Measurements from ENCODE around the gene ANKMY1. TPM values are rescaled to one million over a fixed set of nuclear protein-coding genes. Genes with fewer than 3 reads are reported as not detected.
A peak's percentile ranks its signal among the peaks of the same experiment; 100 is the strongest.
"Not testable (repeated sequence)": the region's sequence is repeated elsewhere in the genome, so short reads cannot be mapped to it uniquely, and the experiment has no call there.

ANKMY1 gene
- total RNA-seq, 1 experiment from 2014 or later, result 85.7 TPM

DNA sequence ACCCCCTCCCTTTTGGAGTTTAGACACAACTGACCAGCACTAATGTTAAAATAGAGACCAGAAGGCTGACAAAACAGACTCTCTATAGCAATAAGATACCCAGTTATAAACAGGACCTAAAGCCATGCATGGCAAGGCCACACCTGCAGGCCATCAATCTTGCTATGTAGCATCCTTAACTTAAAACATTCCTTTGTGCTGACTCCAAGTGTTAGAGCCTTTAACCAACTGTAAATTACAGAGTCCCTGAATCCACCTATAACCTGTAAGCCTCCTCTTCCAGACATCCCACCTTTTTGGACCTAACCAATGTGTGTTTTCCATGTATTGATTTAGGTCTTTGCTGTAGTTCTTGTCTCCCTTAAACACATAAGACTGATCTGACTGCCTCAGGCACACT lies 17.9 kb downstream of the ANKMY1 start:
- ChIA-PET CTCF (no interaction called here), POLR2A (ENCODE audit: unreplicated experiment) (no interaction called here)
- intact Hi-C loops (cut with micrococcal nuclease; ENCODE audit: unreplicated experiment), result no loop called here
- peaks cover 30% of the 10 kb centered on the region for H3K36me3 ChIP-seq (ENCODE audit: low read depth)
- H3K4me2 ChIP-seq, result no peak overlapping the region
- no peak overlapping the region for H3K4me3 ChIP-seq
- no peak overlapping the region for H3K27ac ChIP-seq
- no peaks in the 10 kb centered on the region for H3K4me1 ChIP-seq (replicated peaks; ENCODE audit: insufficient read depth)
- peaks cover 4% of the 10 kb centered on the region; the same call in 1 of the 2 replicates for H3F3A ChIP-seq (ENCODE audit: insufficient read depth, low read depth)
- H3K9me2 ChIP-seq (ENCODE audit: insufficient read depth), result no peaks in the 10 kb centered on the region
- peaks cover 53% of the 10 kb centered on the region for H4K20me1 ChIP-seq (ENCODE audit: insufficient read depth)
- H3K9me3 ChIP-seq (ENCODE audit: insufficient read depth, low read depth), result no peaks in the 10 kb centered on the region
- no peak for TF ChIP-seq EZH2 (IDR thresholded peaks at IDR 0.05; ENCODE audit: low read depth)
- TF ChIP-seq, protein P1, sequence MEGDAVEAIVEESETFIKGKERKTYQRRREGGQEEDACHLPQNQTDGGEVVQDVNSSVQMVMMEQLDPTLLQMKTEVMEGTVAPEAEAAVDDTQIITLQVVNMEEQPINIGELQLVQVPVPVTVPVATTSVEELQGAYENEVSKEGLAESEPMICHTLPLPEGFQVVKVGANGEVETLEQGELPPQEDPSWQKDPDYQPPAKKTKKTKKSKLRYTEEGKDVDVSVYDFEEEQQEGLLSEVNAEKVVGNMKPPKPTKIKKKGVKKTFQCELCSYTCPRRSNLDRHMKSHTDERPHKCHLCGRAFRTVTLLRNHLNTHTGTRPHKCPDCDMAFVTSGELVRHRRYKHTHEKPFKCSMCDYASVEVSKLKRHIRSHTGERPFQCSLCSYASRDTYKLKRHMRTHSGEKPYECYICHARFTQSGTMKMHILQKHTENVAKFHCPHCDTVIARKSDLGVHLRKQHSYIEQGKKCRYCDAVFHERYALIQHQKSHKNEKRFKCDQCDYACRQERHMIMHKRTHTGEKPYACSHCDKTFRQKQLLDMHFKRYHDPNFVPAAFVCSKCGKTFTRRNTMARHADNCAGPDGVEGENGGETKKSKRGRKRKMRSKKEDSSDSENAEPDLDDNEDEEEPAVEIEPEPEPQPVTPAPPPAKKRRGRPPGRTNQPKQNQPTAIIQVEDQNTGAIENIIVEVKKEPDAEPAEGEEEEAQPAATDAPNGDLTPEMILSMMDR (conservative IDR thresholded peaks at IDR 0.05), result no peak
- no peak overlapping the region for H2AFZ ChIP-seq
- H3K27me3 ChIP-seq (ENCODE audit: insufficient read depth, low read depth), result no peaks in the 10 kb centered on the region
- H3K79me2 ChIP-seq (ENCODE audit: low read depth), result peaks cover 17% of the 10 kb centered on the region
- DNase-seq, result peak in 1 of 2 experiments; percentile 46
- no TSS peak for BruUV-seq (replicated peaks)

DNA sequence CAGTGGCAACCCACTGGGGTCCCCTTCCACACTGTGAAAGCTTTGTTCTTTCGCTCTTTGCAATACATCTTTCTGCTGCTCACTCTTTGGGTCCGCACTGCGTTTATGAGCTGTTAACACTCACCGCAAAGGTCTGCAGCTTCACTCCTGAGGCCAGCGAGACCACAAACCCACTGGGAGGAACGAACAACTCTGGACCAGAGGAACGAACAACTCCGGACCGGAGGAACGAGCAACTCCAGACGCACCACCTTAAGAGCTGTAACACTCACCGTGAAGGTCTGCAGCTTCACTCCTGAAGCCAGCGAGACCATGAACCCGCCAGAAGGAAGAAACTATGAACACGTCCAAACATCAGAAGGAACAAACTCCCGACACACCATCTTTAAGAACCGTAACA lies 18.7 kb downstream of the ANKMY1 start:
- peaks cover 27% of the 10 kb centered on the region for H3K36me3 ChIP-seq (ENCODE audit: low read depth)
- H2AFZ ChIP-seq; DNase-seq; BruUV-seq (replicated peaks); H3K27me3 ChIP-seq (ENCODE audit: insufficient read depth, low read depth); H3K27ac ChIP-seq; CTCF ChIA-PET; intact Hi-C loops (cut with micrococcal nuclease; ENCODE audit: unreplicated experiment); H3K9me3 ChIP-seq (ENCODE audit: insufficient read depth, low read depth); H3F3A ChIP-seq (ENCODE audit: insufficient read depth, low read depth); H3K4me2 ChIP-seq; H3K9me2 ChIP-seq (ENCODE audit: insufficient read depth); H3K4me1 ChIP-seq (replicated peaks; ENCODE audit: insufficient read depth); POLR2A ChIA-PET (ENCODE audit: unreplicated experiment); H3K4me3 ChIP-seq: not testable (repeated sequence)
- H4K20me1 ChIP-seq (ENCODE audit: insufficient read depth), result peaks cover 51% of the 10 kb centered on the region
- peaks cover 21% of the 10 kb centered on the region for H3K79me2 ChIP-seq (ENCODE audit: low read depth)

DNA sequence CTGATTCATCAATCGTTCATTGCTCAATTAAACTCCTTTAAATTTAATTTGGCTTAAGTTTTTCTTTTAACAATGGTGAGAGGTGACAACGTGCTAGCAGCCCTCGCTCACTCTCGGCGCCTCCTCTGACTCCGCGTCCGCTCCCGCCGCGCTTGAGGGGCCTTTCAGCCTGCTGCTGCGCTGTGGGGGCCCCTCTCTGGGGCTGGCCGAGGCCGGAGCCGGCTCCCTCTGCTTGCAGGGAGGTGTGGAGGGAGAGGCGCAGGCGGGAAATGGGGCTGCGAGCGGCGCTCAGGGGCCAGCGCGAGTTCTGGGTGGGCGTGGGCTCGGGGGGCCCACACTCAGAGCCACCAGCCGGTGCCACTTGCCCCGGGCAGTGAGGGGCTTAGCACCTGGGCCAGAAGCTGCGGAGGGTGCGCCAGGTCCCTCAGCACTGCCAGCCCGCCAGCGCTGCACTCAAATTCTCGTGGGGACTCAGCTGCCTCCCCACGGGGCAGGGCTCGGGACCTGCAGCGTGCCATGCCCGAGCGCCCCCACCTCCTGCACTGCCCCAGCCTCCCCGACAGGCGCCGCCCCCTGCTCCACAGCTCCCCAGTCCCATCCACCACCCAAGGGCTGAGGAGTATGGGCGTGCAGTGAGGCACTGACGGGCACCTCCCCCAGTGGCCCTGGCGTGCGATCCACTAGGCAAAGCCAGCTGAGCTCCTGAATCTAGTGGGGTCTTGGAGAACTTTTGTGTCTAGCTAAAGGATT lies 19.6 kb downstream of the ANKMY1 start:
- no peaks in the 10 kb centered on the region for H3K4me1 ChIP-seq (replicated peaks; ENCODE audit: insufficient read depth)
- intact Hi-C loops (cut with micrococcal nuclease; ENCODE audit: unreplicated experiment), result no loop called here
- CTCF ChIA-PET, result no interaction called here
- H3F3A ChIP-seq (ENCODE audit: insufficient read depth, low read depth), result peaks cover 4% of the 10 kb centered on the region
- H3K9me2 ChIP-seq (ENCODE audit: insufficient read depth), result no peaks in the 10 kb centered on the region
- H2AFZ ChIP-seq, result no peak overlapping the region
- POLR2A ChIA-PET (ENCODE audit: unreplicated experiment), result no interaction called here
- peaks cover 31% of the 10 kb centered on the region for H3K36me3 ChIP-seq (ENCODE audit: low read depth)
- BruUV-seq (replicated peaks), result no TSS peak
- H4K20me1 ChIP-seq (ENCODE audit: insufficient read depth), result peaks cover 46% of the 10 kb centered on the region
- H3K9me3 ChIP-seq (ENCODE audit: insufficient read depth, low read depth), result 0 out of 2 replicates have a peak, but pooled peaks cover 5% of the 10 kb centered on the region
- no peak overlapping the region for H3K4me3 ChIP-seq
- no peak overlapping the region for H3K4me2 ChIP-seq
- no peak for TF ChIP-seq EZH2 (IDR thresholded peaks at IDR 0.05; ENCODE audit: low read depth)
- TF ChIP-seq, protein P1 (conservative IDR thresholded peaks at IDR 0.05), result no peak
- H3K27ac ChIP-seq, result no peak overlapping the region
- H3K27me3 ChIP-seq (ENCODE audit: insufficient read depth, low read depth), result no peaks in the 10 kb centered on the region
- H3K79me2 ChIP-seq (ENCODE audit: low read depth), result peaks cover 21% of the 10 kb centered on the region
- no peak for DNase-seq
